GM21528 (cell line): Measurements from ENCODE around the gene NTMT2.
"Not testable (repeated sequence)": the region's sequence is repeated elsewhere in the genome, so short reads cannot be mapped to it uniquely, and the experiment has no call there.

Source experiments
- ATAC-seq: cut with Tn5 transposase; IDR thresholded peaks from one replicate; pipeline ENCODE4 v1.9.1; 2021; ENCODE audit warnings: mild to moderate bottlenecking, moderate library complexity; ENCODE audit not compliant: unreplicated experiment, low FRiP score

Gene NTMT2

GRCh38 chr1:170155055-170155454, 9.3 kb downstream of the NTMT2 start:
- no peak for ATAC-seq

- no peak for ATAC-seq
Measured at GRCh38 chr1:170156594-170156993, 10.8 kb downstream of the NTMT2 start.

- no peak for ATAC-seq
Measured at GRCh38 chr1:170157820-170158219, 12.1 kb downstream of the NTMT2 start.

GRCh38 chr1:170162459-170163246, 16.9 kb downstream of the NTMT2 start:
- no peak for ATAC-seq

GRCh38 chr1:170164103-170164763, 18.5 kb downstream of the NTMT2 start:
- ATAC-seq, result no peak

- ATAC-seq, result no peak
Measured at GRCh38 chr1:170166518-170167180, 20.9 kb downstream of the NTMT2 start.

GRCh38 chr1:170168265-170168664, 22.5 kb downstream of the NTMT2 start:
- no peak for ATAC-seq

GRCh38 chr1:170170513-170170912, 24.8 kb downstream of the NTMT2 start:
- not testable (repeated sequence) for ATAC-seq

- no peak for ATAC-seq
Measured at GRCh38 chr1:170174395-170174794, 28.6 kb downstream of the NTMT2 start.

- no peak for ATAC-seq
Measured at GRCh38 chr1:170175041-170175440, 29.3 kb downstream of the NTMT2 start.

GRCh38 chr1:170175484-170175883, 29.7 kb downstream of the NTMT2 start:
- ATAC-seq, result no peak

GRCh38 chr1:170176772-170177171, 31.0 kb downstream of the NTMT2 start:
- no peak for ATAC-seq

GRCh38 chr1:170182442-170182841, 36.7 kb downstream of the NTMT2 start:
- ATAC-seq, result no peak

- no peak for ATAC-seq
Measured at GRCh38 chr1:170192546-170192945, 46.8 kb downstream of the NTMT2 start.

- no peak for ATAC-seq
Measured at GRCh38 chr1:170194451-170194850, 48.7 kb downstream of the NTMT2 start.

- no peak for ATAC-seq
Measured at GRCh38 chr1:170196490-170197236, 50.9 kb downstream of the NTMT2 start.

- ATAC-seq, result no peak
Measured at GRCh38 chr1:170198090-170198489, 52.3 kb downstream of the NTMT2 start.

GRCh38 chr1:170198584-170198983, 52.8 kb downstream of the NTMT2 start:
- ATAC-seq, result no peak

- ATAC-seq, result no peak
Measured at GRCh38 chr1:170200161-170200560, 54.4 kb downstream of the NTMT2 start.

- ATAC-seq, result no peak
Measured at GRCh38 chr1:170200621-170201397, 55.0 kb downstream of the NTMT2 start.
